GM12891 (cell line): ENCODE data around the gene KCNAB2.

Experiments used
- DNase-seq: peaks from one replicate; pipeline ENCODE4 v3.0.0; 2011; ENCODE audit warnings: low spot score; ENCODE audit not compliant: insufficient read length
- FAIRE-seq: peaks from 2 replicates; lab custom pipeline; 2011; peaks lifted over from hg19 to GRCh38; lab: Jason Lieb, UNC
- PAX5 ChIP-seq: IDR thresholded peaks from 2 replicates; pipeline ENCODE4 v1.6.1; 2011; ENCODE audit warnings: low read length, moderate library complexity, mild to moderate bottlenecking; ENCODE audit not compliant: insufficient read depth, severe bottlenecking
- POLR2A ChIP-seq: IDR thresholded peaks from 2 replicates; pipeline ENCODE4 v1.6.1; 2011; ENCODE audit warnings: low read depth, low read length, control low read depth
- POLR2AphosphoS5 ChIP-seq: IDR thresholded peaks from 2 replicates; pipeline ENCODE4 v1.6.1; 2011; ENCODE audit warnings: low read depth, low read length, control low read depth
- POU2F2 ChIP-seq: IDR thresholded peaks from 2 replicates; pipeline ENCODE4 v1.6.1; 2011; ENCODE audit warnings: low read depth, mild to moderate bottlenecking, control low read depth, low read length, moderate library complexity
- SPI1 ChIP-seq: IDR thresholded peaks from 2 replicates; pipeline ENCODE4 v1.6.1; 2011; ENCODE audit warnings: low read depth, low read length, control low read depth
- TAF1 ChIP-seq: IDR thresholded peaks from 2 replicates; pipeline ENCODE4 v1.6.1; 2011; ENCODE audit warnings: low read depth, low read length, control low read depth

KCNAB2 gene

DNA sequence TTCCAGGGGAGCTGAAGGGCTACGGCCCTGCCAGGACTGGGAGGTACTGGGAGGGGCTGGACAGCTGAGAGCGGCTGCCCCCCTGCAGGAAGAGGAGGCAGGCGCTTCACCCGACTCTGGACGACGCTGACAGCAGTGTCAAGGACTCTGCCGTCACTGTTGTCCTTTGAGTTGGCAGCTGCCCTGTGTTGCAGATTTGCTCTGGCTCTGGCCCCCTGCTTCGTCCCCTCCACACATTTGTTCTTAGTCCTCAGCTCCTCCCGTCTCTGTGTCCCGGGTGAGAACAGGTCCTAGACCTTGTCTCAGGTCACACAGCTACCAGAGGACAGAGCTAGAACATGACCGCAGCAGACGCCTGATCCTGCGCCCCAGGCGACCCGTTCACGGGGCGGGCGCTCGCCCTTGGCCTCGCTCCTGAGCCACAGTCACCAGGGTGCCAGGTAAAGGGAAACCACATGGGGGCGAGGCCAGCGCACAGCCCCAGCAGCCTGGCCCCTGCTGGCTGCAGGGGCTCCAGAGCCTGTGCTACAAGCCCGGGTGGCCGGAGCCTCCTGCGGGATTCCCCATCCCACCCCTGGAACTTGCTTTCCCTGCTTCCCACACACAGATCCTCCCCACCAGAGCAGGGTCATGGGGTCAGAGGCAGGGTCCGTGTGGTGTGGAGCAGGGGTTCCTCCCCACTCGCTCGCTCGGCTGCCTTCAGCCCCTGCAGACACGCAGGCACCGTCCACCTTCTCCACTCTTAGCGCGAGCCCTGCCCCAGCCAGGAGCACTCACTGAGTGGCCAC, 42.8 kb upstream of the KCNAB2 start:
- no peak for DNase-seq
- FAIRE-seq = no peak
- TF ChIP-seq PAX5 (no peak), TAF1 (no peak), POU2F2 (no peak), POLR2A (no peak), POLR2AphosphoS5 (no peak), SPI1 (no peak)

DNA sequence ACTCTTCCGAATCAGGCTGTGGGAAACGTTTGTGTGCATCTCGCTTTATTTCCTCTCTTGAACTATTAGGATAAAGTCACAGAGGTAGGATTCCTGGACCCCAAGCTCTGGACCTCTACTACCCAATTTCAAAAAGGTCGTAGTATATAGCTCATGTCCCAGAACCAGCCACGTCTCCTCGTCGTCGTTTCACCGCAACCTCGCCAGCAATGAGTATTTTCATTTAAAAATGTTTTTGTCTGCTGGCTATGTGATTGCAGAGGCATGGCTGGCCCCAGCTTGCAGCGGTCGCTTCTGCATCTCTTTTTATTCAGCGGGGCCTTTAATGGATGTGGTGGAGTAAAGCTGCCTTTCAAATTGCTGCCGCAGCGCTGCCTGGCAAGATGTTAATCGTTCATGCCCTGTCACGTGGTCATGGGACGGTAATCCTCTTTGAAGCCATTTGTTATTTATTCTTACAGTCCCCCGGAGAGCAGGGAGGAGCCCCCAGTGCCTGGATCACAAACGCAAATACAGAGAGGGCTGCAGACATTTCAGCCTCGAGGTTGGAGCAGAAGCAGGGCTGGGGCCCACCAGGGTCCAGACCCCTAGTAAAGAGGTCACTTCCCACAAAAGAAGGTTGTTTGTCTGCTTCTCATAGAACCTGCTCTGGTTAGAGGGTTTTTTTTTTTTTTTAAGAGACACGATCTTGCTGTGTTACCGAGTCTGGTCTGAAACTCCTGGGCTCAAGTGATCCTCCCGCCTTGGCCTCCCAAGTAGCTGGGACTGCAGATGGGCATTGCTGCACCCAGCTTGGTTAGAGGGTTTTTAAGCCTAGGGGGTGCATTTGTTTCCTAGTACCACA, 41.9 kb upstream of the KCNAB2 start:
- DNase-seq = no peak
- TF ChIP-seq PAX5 = no peak
- TF ChIP-seq POU2F2 = no peak
- no peak for TF ChIP-seq SPI1
- no peak for TF ChIP-seq TAF1
- no peak for TF ChIP-seq POLR2A
- TF ChIP-seq POLR2AphosphoS5 = no peak
- no peak for FAIRE-seq

DNA sequence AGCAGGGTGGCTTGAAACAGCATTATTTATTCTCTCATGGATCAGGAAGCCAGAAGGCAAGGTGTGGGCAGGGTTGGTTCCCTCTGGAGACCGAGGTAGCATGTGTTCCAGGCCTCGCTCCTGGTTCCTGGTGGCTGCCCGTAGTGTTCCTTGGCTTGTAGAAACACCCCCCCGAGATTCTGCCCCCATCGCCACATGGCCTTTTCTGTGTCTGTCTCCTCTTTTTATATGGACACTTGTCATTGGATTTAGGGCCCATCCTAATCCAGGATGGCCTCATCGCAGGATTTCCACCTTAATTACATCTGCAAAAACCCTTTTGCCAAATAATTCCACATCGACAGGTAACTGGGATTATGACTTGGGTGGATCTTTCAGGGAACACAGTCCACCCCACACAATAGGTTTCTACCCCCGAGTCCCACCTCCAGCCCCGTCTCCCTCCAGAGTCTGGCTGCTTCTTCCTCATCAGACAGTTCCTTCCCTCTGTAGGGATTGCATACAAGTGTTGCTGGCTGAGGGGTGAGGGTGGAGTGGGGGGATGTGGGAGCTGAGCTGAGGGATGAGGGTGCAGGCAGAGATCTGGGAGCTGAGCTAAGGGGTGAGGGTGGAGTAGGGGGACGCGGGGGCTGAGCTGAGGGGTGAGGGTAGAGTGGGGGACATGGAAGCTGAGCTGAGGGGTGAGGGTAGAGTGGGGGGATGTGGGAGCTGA, 41.1 kb upstream of the KCNAB2 start:
- no peak for TF ChIP-seq POU2F2
- no peak for TF ChIP-seq SPI1
- no peak for TF ChIP-seq POLR2AphosphoS5
- no peak for TF ChIP-seq TAF1
- TF ChIP-seq PAX5 = no peak
- no peak for TF ChIP-seq POLR2A
- FAIRE-seq (peak; percentile 16), DNase-seq (no peak)

DNA sequence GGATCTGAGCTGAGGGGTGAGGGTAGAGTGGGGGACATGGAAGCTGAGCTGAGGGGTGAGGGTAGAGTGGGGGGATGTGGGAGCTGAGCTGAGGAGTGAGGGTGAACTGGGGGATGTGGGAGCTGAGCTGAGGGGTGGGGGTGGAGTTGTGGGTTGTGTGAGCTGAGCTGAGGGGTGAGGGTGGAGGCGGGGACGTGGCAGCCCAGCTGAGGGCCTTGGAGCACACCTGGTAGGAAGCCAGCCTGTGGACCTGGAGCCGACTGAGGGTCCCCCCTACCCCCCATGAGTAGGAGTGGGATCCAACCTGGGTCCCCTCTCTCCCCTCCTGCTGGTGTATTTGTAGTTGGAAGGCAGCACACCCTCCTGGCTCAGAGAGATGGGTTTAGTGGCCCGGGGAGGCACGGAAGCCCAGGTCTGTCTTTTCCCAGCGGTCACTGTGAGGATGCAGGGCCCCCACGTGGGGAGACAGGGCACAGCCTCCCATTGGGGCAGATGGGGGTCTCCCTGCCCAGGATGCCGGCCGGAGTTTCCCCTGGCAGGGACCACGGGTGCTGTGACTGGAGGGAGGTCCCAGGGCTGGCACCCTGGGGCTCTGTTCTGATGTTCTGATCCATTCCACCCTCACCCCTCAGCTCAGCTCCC, 40.3 kb upstream of the KCNAB2 start:
- DNase-seq (no peak), FAIRE-seq (no peak)
- TF ChIP-seq POU2F2 (no peak), SPI1 (no peak), TAF1 (no peak), POLR2A (no peak), POLR2AphosphoS5 (no peak), PAX5 (no peak)

DNA sequence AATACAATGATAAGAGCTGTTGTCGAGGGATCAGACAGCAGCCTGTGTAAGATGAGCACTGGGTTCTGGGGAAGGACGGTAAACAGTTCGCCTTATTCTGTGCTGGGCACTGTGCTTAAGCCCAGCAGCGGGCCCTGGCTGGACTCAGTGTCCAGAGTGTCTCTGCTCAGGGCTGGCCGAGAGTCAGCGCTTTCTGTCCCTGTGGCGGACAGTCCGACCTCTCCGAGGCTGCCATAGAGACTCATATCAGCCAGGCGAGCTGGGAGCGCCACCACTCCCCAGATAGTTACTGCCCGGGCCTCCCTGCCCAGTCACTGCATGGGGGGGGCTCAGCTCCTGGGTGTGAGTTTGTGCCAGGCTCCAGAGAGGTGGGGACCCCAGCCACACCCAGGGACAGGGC, 38.8 kb upstream of the KCNAB2 start:
- DNase-seq (no peak), FAIRE-seq (no peak)
- TF ChIP-seq PAX5 (no peak), POU2F2 (no peak), TAF1 (no peak), POLR2A (no peak), SPI1 (no peak), POLR2AphosphoS5 (no peak)

DNA sequence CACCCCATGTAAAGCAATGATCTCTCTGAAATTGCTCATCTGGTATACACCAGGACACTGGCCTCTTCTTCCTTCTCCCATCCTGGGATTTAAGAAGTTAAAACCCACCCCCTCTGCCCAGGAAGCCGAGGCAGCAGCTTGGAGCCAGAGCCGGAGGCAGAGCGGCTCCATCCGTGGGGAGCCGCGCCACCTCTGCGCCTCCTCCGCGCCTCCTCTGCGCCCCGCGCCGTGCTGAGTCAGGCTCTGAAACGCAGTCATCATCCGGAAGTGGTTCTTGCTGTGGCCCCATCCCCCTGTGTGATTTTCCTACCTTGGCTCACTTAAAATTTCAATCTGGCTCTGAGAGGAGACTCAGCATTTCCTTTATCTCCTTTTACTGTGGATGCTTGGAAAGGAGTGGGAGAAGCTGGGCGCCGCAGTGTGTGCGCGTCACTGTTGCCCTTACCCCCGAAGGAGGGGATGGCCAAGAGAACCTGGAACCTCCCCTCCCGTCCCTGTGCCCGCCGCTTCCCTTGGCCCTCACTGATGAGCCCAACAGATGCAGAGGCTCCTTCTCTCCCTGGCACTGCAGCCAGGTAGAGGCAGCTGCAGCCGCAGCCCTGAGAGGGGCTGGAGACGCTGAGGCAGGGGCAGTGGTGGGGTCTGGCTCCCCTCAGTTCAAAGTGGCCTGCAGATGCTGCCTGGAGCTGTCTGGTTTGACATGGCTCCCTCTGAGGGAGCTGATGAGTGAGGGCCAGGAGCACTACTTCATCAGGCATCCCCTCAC, 38.2 kb upstream of the KCNAB2 start:
- no peak for FAIRE-seq
- no peak for DNase-seq
- TF ChIP-seq POLR2AphosphoS5 (no peak), POLR2A (no peak), TAF1 (no peak), PAX5 (no peak), POU2F2 (no peak), SPI1 (no peak)

DNA sequence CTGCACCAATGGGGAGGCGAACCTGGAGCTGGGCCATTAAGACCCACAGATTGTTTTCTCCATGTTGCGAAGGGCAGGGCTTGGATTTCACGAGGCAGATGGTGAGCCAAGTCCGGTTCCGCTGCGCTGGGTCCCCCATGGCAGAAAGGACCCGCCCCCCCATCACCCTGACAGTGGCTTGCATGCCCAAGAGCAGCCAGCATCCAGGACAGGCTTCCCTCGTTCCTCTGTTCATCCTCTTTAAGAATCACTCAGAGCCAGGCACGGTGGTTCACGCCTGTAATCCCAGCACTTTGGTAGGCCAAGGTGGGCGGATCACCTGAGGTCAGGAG, 37.6 kb upstream of the KCNAB2 start:
- TF ChIP-seq PAX5 = no peak
- no peak for TF ChIP-seq TAF1
- TF ChIP-seq POLR2AphosphoS5 = no peak
- no peak for TF ChIP-seq SPI1
- no peak for TF ChIP-seq POU2F2
- no peak for FAIRE-seq

DNA sequence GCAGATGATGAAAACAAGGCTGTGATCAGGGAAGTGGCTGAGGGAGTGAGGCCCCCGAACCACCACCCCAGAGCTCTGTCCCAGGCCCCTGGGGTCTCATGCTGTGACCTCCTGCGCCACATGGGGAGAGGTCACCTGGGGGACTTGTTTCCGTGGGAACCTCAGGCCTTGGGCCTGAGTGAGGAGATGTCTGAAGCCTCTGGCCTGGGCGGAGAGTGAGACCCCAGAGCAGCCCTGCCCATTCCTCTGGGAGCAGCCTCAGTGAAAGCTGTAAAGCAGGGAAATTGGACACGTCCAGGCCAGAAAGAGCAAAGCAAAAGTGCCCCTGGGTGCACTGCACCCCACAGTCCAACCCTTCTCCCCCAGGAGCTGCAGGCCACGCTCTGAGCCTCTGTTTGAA, 37.0 kb upstream of the KCNAB2 start:
- TF ChIP-seq TAF1 (no peak), SPI1 (no peak), PAX5 (no peak), POLR2AphosphoS5 (no peak), POLR2A (no peak)
- FAIRE-seq (no peak), DNase-seq (no peak)

More for the DNA sequence above, 37.6 kb upstream of the KCNAB2 start:
- DNase-seq = no peak
